GM21528 (cell line): ENCODE results near the gene TMCC2.
A peak's percentile ranks its signal among the peaks of the same experiment; 100 is the strongest.
"Not testable (repeated sequence)": the region's sequence is repeated elsewhere in the genome, so short reads cannot be mapped to it uniquely, and the experiment has no call there.

Experiments
- ATAC-seq: cut with Tn5 transposase; IDR thresholded peaks from one replicate; pipeline ENCODE4 v1.9.1; 2021; ENCODE audit warnings: mild to moderate bottlenecking, moderate library complexity; ENCODE audit not compliant: unreplicated experiment, low FRiP score

TMCC2 gene

DNA sequence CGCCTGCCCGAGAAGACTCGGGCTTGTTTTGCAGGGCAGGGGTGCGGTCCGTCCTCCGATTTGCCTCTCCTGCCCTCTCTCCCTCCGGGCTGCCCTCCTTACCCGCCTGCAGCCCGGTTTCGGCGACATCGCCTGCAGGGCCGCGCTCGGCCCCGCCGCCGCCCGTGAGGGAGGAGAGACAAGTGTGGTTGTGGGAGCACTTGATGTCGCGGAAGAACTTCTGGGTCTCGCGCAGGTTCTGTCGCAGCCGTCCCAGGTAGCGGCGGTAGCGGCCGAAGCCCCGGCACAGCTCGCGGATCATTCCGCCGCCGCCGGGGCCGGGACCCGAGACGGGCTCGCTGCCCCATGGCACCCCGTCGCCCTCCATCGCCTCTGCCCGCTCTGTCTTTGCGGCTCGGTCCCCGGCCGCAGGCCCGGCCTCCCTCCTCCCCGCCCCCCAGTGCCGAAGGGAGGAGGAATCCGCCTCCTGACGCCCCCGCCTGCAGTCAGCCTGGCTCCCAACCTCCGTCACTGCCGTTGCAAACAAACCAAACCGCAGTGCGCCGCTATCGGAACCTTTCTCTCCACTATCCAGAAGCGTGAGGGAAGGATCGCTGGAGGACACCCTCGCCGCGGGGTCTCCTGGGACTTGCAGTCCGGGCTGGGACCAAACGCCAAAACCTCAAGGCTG is 16.4 kb upstream of the TMCC2 start, which contains the start of gene DSTYK:
Gene DSTYK, minus strand, starts transcription at position 534 of the 670 bp plus-strand sequence. Its CDS starts 167 bp downstream, at position 367.
- peak; percentile 84 for ATAC-seq

DNA sequence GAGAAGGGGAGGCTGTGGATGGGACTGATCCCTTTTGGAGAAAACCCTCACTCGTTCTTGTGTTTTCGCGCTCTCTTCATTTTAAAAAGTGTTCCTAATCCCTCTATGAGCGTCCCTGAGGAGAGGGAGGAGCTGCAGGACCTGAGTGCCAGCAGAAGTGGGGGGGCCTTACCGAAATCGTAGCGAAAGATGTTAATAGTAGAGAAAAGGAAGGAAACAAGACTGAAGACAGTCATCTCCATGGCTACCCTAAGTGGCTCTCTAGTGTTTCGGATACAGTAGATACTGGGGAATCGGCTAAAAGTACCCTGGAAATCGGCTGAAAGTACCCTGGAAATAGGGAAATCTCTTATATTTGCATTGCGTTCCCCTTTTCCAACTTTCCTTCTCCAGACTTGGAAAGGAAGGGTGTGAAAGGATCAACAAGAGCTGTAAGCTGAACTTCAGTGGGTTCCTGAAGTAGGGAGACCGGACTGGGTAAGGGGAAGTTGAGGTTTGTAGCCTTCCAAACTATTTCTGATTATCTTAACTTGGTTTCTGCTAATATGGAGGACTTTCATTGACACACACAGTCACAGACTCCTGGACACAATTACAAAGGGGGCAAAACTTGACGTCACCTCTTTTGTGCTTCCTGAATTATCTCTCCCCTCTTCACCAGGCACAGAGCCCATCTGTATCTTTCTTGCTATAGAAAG is 15.8 kb upstream of the TMCC2 start:
- ATAC-seq: peak; percentile 29

DNA sequence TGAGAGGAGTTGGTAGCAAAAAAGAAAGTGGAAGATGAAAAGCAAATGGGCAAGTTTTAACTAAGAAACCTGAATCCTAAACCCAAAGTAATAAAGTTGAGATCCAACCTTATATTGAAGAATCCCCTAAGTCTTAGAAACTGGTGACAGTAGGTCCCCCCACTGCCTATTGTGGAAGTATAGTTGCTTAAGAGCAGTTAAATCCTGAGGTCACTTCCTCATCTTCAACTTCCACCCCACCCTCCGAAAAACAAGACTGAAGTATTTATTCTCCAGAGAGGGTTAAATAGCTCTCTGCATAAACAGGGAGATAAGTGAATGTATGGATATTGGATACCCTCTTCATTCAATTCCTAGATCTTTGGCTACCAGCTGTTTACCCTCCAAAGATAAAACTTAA is 13.0 kb upstream of the TMCC2 start:
- no peak for ATAC-seq

DNA sequence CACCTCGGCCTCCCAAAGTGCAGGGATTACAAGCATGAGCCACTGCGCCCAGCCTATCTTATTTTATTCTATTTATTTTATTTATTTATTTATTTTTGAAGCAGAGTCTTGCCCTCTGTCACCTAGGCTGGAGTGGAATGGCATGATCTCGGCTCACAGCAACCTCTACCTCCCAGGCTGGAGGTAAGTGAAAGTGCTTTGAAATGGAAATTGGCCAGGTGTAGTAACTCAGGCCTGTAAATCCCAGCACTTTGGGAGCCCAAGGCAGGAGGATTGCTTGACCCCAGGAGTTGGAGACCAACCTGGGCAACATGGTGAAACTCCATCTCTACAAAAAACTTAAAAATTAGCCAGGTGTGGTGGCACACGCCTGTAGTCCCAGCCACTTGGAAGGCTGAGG is 11.2 kb upstream of the TMCC2 start:
- ATAC-seq: no peak

DNA sequence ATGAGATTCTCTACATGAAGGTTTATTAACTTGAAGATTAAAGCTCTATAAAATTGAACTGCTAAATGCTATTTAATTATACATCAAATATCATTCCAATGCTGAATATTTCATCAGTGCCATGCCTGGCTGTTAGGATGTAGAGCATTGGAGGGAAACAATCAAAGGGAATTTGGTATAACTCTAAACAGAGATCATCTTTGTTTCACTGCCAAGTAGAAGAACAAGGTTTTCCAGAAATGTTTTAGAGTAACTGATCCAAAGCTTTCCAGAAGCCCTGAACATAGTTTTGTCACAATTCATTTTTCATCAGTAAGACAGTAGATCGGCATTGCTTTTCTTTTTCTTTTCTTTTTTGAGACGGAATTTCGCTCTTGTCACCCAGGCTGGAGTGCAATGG is 10.3 kb upstream of the TMCC2 start:
- ATAC-seq: no peak

DNA sequence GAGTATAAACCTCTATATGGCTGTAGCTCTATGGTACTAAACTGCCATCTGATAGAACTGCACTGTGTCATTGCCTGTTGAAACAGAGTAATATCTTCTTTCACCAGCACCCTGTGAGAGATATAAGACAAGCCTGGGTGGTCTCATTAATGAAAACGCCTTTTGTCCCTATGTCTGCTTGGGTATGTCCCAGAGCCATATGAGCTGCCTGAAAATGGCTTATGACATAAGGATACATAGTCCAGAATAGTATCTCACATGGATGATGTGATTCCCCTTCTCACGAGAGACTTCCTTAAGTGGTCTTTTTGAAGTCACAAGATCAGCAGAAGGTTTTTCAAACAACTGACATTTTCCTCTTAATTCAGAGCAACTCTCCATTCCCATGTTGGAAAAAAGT is 7.3 kb upstream of the TMCC2 start:
- ATAC-seq: no peak

DNA sequence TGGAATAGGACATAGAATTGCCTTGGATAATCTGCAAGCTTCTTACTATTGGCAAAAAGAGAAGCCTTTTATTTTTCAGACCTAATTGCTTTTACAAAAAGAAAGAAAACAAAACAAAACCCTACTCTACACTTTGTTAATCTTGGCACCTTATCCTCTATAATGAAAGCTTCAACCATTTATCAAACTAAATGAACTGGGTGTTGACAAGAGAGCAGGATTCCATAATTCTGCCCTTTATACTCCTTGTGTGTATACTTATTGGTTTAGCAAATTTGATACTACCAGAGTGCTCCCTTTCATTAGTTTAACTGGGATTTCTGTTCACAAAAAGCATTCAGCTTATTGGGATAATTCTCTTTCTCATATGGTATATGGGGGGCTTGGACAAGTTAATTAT is 3.0 kb upstream of the TMCC2 start:
- ATAC-seq: no peak

DNA sequence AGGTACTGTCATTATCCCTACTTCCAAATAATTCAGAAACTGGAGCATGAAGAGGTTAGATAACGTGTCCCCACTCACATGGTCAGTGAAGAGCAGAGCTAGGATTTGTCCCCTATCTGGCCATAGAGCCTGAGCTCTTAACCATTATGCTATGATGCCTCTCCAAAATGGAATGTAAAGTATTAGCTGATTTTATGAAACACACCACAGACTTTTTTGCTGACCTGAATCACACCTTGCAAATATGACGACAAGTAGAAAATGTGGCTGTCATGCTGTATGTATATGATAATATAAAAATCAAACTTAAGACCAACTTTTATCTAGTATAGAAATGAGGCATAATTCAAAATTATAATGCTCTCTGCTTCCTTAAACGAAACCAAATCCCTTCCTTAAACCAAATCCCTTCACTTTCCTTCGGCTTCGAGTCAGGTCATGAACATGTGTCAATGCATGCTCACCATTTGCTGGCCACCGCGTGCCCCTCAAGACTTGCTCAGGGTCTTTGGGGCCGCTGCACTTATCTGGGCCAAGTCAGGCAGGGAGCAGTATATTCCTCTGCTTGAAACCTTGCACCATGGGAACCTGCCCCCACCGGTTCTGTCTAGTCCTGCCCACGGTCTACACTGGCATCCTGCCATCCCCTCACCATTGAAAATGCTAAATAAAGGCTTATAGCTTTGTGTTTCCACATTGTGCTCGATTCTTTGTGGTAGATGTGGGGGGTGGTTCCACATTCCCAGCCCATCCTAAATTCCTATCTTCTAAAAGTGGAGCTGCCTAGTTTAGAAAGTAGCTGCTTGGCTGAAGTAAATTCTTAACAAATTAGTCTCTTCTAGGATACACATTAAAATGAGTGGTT is 1.6 kb upstream of the TMCC2 start:
- ATAC-seq: no peak

DNA sequence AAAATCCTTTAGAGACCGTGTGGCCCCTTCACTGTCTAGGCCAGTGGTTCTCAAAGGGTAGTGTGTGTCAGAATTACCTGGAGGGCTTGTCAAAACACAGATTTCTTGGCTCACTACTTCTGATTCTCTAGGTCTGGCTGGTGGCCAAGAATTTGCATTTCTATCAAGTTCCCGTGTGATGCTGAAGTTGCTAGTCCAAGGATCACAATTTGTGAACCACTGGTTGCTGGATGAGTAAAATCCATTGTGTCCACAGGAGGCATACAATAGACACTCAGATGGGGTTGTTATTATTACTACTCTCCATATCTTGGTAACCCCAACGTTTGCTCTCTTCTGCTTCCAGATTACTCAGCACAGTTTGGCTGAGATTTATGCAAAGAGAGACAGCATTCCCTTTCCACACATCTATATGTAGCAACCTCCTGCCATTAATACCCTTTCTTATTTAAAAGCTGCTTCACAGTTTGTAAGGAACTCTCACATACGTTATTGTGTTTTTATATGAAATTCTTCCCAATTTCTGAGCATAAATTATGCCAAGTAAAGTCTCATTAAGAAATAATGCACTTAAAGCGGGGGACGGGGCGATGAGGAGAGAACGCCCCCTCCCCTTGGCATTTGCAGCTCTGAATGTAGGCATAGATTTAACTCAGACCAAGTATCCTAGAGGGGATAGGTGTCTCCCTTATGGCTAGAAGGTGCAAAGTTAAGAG is 720 bp upstream of the TMCC2 start:
- ATAC-seq: no peak

DNA sequence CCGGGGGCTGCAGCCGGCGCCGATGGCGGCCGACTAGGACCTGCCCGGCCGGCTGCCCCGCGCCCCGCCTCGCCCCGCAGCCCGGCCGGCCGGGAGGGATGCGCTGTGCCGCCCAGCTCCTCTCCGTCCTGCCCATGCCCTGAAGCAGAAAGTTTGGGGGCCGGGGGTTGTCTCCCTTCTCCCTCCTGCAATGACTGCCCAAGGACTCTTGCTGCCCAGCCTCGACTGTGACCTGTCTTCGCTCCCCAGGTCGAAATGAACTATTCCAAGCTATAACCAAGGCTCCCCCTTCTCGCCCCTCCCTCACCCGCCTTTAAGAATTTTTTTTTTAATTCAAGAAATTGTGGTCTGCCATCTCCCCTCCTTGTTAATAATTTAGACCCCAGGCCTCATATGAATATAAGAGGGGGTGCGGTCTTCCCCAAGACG is 361 bp downstream of the TMCC2 start:
- no peak for ATAC-seq

DNA sequence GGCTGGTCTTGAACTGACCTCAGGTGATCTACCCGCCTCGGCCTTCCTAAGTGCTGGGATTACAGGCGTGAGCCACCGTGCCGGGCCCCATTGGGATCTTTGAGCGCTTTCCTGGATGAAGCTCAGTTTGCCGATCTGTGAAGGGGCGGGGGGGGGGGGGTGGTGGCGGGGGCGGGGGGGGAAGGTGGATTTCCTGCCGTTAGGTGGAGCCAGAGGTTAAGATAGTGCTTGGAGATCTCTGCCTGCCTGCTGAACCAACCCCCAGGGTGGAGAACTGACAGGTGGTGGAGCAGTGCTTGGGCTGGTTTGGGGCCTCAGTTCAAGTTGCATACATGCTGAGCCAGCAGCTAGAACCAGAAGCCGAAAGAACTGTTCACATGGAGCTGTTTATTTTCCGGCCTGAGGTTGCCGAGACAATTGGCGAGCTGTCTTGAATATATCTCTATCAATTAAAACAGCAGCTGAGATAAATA is 1.7 kb downstream of the TMCC2 start:
- no peak for ATAC-seq

DNA sequence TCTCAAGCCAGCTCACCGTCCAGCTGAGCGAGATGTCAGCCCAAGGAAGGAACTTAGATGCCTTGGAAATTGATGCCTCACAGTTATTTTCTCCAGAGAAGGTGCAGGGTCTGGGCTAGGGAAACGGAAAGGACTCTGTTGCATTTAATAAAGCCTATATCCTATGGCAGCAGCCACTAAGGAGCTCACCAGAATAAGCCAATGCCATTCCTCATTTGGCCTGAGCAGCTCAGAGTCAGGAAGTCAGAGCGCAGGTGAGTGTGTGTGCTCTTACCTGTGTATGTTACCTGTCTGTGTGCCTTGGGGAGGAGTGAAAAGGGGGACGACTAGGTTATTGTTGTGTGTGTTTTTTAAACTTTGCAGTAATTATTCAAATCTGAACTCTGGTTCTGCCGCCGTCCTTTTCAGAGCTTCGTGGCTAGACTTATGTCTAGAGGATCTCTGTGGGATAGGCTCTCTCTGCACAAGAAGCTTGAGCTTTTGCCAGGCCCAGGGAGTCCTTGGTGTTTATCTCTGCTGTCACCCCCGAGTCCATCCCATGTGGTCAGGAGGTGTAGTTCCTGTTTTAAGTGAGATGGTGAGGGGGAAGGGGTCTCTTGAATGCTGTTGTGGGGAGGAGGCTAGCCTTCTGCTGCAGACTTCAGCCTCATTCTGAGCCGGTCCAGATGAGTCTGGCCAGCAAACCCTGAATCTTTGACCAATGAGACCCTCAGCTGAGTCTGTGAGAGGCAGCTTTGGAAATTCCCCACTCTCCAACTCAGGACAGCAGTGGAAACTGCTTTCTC is 2.4 kb downstream of the TMCC2 start:
- ATAC-seq: no peak

DNA sequence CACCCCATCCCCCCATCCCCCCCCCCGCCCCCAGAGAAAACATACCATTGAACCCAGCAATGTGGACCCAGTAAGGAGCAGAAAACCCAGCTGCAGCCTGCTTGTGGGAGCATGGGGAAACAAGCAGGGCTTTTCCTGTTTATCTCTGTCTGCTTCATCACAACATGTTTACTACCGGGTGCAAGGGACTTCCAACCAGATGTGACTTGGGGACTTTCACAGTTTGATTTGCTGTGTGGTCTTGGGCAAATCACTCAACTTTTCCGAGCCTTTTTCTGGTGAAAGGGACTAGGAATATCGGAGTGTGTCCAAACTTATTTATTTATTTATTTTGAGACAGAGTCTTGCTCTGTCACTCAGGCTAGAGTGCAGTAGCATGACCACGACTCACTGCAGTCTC is 3.2 kb downstream of the TMCC2 start:
- ATAC-seq: no peak

DNA sequence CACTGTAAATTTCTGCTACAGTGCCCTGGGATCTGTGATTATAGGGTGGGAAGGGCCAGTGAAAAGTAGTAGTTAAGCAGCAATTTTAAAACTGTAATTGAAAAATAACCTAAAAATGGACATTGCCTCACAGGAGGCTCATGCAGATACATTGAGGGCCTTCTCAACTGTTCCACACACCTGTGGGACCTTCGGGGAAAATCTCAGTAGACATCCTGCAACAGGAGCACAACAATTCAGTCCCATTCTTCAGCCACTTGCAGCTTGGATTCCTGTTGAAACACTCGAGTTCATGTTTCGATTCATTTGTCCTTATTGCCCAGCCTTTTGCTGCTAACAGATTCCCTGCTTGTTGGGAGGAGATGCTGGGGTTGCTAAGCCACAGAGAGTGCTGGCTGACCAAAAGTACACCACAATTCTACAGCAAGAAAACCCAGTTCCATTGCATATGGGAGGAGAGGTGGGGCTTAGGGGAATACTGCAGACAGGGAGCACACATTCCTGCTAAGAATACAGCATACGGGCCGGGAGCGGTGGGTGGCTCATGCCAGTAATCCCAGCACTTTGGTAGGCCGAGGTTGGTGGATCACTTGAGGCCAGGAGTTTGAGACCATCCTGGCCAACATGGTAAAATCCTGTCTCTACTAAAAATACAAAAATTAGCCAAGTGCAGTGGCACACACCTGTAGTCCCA is 4.5 kb downstream of the TMCC2 start:
- ATAC-seq: no peak

DNA sequence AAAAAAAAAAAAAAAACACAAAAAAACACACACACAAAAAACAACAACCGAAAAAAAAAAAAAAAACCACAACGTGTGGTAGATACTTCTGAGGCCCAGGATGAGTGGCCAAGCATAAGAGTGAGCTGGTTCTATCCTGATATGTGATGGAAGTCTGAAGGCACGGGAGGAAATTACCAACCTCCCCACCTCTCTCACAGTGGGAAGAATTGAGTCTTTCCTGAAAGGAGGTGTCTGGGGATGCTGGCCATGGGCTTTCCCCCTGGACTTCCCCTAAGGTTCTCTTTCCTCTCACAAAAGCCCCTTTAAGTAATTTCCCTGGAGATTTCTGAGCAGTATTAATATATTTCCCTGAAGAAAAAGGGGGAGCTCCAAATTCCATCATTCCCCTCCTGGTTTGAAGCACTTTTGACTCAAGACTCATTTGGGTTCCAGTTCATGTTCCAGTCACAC is 5.2 kb downstream of the TMCC2 start:
- no peak for ATAC-seq

DNA sequence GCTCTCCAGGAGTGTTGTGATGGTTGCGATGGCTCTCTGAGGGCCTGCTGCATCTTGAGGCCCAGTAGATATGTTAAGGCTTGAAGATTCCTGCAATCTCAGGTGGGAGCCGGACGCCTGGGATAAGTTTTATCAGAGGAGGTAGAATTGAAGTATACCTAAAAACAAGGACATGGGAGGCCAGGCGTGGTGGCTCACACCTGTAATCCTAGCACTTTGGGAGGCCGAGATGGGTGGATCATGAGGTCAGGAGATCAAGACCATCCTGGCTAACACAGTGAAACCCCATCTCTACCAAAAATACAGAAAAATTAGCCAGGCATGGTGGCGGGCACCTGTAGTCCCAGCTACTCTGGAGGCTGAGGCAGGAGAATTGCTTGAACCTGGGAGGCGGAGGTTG is 6.2 kb downstream of the TMCC2 start:
- ATAC-seq: not testable (repeated sequence)

DNA sequence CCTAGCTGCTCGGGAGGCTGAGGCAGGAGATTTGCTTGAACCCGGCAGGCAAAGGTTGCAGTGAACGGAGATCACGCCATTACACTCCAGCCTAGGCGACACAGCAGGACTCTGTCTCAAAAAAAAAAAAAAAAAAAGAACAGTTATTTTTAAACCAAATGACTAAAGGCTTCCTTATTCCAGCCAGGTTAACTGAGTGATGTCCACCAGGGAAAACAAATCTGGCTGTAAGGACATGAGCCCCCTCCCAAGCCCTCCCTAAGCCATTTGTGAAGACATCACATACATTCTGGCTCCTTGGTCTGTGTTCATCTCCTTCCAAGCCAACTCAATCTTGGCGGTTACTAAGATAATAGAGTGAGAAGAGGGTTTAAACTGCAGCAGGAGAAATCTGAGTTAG is 8.2 kb downstream of the TMCC2 start:
- ATAC-seq: no peak

DNA sequence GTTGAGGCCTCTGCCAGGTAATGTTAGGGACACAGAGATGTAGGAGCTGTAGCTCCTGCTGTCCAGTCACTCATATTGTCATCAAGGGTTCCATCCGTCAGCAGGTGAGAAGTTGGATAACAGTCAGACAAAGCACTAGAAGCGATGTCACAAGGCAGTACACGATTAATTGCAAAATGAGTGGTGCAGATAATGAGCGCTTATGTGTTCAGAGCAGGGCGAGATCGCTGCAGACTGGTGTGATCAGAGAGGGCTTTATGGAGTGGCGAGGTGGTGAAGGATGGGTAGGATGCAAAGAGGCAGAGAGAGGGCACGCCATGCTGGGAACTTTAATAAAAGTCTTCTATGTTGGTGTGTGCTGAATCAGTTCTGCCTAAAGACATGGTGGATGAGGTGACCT is 8.8 kb downstream of the TMCC2 start:
- ATAC-seq: no peak

DNA sequence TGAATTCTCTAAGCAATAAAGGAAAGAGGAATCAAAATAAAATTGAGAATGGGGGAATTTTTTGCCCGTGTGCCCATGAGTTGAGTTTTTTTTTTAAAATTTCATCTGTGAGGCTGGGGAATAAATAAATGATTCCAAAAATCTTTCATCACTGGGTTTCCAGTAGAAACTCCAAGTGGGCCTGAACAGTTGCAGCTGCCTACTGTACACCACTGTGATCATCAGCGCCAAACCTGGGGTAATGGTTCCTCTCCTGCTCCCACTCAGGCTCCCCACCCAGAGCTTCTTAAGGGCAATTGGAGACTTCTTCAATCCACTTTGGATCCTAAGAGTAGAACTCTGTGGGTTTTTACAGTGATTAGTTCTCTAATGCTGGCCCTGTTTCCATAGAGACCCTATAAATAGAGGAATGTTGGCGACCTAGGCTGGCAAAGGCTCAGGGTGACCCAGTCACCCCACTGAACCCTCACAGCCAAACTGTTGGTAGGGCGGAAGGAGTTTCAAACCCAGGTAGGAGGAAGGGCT is 9.3 kb downstream of the TMCC2 start:
- ATAC-seq: no peak
